Hematopoietic multipotent progenitor cell (in vitro differentiated cells): ENCODE results near the gene KRT77. TPM values are rescaled to one million over a fixed set of nuclear protein-coding genes. Genes with fewer than 3 reads are reported as not detected.

Experiments used
- DNase-seq, 3 donors: peaks; one replicate each; pipeline ENCODE4 v3.0.0-alpha.2; 2011 to 2015; ENCODE audit warnings: low read depth in 2 of 3, low spot score in 2 of 3
- total RNA-seq: library from RNA; depleted of rRNA; stranded (reverse); fragments of >200 nt; gene quantifications from one replicate; pipeline ENCODE4 v1.2.3, GENCODE V29; 2012

Gene KRT77
- total RNA-seq, 1 donor = not detected

GRCh38 chr12:52694151-52694550, 9.2 kb downstream of the KRT77 start:
- DNase-seq = no peak

DNA sequence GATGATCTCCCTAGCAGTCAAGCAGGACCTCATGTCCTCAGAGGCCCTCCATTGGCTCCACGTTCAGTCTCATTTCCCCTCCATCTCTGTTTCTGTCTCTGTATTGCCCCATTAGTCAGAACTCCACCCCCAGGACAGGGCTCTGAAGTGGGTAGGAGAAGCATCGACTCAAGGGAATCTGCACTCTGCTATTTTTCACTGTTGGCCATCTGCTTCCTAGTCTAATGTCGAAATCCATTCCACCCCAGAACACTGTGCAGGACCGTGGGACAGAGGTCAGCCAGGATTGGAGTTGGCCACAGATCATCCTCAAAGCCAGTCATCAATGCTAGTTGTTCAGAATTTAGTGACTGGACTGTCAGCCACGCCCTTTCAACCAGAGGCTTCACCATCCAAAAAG, 10.1 kb downstream of the KRT77 start:
- DNase-seq = no peak

GRCh38 chr12:52692254-52692653, 11.1 kb downstream of the KRT77 start:
- DNase-seq = no peak

- no peak for DNase-seq
Measured at GRCh38 chr12:52691841-52692150, 11.5 kb downstream of the KRT77 start.

DNA sequence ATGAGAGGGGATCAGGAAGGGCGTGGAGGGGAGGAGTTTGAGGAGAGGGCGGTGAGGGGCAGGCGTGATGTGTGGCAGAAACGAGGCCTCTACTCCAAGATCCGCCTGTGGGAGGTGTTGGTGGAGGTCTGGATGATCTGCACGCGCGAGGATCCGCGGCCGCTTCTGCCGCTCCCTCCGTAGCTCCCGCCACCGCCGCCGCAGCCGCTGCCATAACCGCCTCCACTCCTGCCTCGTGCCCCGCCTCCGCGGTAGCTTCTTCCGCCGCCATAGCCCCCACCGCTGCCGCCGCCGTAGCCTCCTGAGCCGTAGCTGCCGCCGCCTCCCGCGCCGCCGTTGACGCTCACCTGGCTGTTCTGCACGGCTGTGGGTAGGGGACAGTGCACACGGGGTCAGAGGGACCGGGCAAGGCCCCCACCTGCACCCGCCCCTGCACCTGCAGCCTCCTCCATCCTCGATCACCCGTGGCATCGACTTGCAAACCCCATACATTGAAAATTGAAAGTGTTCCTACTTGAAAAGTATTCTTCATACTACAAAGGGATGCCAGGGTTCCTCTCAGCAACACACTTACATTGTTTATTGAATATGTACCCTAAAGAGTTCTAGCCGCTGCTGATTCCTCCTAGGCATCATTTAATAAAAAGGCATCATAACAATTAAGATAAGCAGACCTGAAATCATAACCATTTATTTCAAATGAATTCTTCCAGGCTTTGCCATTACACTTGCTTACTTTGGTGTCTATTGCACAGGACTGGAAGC, 12.1 kb downstream of the KRT77 start:
- DNase-seq = peak in 1 of 3 donors; percentile 38

GRCh38 chr12:52690351-52691075, 12.8 kb downstream of the KRT77 start:
- DNase-seq = no peak

DNA sequence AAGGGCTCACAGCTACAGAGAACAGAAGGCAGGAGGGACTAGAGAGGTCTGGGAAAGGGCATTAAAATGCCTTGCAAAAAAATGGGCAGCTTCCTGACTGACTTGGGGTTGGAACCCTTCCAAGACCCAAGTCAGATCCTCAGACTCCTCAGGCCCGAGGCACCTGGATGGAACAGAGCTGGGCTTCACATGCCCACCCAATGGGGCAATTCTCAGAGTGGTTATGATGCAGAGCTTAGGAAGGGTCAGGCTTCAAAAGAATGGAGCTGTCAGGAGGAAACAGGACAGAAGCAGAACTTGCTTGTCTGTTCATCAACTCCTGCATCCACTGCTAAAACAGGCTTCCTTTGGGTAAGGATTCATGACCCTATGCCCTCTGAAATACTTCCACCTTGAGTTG, 13.4 kb downstream of the KRT77 start:
- no peak for DNase-seq

DNA sequence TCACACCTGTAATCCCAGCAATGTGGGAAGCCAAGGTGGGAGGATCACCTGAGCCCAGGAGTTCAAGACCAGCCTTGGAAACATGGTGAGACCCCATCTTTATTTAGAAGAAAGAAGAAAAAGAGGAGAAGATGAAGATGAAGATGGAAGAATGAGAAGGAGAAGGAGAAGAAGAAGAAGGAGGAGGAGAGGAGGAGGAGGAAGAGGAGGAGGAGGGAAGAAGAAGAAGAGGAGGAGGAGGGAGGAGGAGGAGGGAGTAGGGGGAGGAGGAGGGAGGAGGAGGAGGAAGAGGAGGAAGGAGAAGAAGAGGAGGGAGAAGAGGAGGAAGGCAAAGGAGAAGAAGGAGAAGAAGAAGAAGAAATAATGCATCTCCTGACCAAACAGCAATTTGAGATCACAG, 14.1 kb downstream of the KRT77 start:
- no peak for DNase-seq

GRCh38 chr12:52688481-52688880, 14.8 kb downstream of the KRT77 start:
- DNase-seq = no peak

- no peak for DNase-seq
Measured at GRCh38 chr12:52687497-52688385, 15.6 kb downstream of the KRT77 start.

DNA sequence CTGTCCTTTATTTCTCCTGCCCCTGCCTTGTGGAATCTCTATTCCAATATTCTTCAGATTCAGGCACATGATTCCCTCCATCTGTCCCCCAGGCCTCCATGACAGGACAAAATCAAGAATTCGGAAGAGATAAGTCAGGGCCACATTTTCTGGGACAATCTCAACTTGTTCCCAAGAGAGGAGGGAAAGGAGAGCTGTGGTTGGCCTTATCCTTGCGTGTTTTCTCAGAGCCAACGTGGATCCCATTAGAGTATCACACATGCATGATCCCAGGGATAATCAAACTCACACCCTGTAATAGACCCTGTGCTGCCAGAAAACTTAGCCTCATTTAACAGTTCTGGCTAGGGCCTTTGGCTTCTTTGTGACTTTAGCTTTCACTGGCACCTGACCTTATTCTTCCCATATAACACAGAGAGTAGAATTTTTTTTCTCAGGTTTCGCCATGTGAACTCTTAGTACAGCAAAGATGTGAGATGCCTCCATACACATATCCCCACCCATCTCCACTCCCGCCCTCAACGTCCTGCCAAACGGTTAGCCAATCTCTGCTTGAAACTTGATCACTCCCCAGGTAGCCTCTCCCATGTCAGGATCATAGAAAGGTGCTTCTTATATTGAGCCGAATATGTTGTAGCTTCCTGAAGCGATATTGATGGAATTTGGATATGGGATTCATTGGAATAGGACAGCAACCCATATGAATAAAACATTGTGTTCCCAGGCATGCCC, 16.4 kb downstream of the KRT77 start:
- DNase-seq = no peak

DNA sequence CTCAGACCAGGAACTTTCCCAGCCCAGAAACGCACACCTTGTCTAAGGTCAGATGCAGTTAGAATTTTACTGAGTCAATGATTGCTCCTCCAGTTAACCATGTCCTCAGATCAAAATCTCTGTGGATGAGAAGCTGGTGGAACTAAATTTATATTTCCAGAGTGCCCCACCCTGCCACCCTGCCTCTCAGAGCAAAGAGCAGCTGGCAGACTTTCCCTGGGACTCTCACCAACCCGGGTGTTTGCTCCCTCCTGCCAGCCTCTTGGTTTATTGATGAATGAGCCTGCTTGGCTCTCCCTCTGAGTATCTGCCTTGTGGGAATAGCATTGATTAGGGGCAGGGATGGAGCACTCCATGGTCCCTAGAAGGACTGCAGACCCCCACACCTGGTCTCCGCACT, 17.3 kb downstream of the KRT77 start:
- DNase-seq = no peak

GRCh38 chr12:52685406-52685890, 17.9 kb downstream of the KRT77 start:
- DNase-seq = no peak

DNA sequence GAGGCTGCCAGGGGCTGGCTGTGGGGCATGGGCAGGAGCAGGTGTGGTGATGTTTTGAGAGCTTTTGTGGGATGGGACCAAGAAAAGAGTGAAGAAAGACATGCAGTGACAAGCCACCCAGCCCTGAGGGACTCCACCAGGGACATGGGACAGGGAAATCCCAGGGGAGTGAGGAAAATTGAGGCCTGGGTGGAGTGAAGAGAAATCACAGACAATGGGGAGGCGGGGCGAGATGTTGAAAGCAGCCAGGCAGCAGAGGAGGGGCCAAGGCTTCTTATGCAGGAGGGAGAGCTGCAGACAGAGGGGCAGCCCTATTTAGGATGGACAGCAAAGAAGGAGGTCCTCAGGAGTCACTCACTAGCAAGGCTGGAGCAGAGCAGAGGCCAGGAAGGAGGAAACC, 18.9 kb downstream of the KRT77 start:
- DNase-seq = no peak

GRCh38 chr12:52683575-52684300, 19.6 kb downstream of the KRT77 start:
- DNase-seq = no peak

GRCh38 chr12:52682938-52683574, 20.3 kb downstream of the KRT77 start:
- no peak for DNase-seq

DNA sequence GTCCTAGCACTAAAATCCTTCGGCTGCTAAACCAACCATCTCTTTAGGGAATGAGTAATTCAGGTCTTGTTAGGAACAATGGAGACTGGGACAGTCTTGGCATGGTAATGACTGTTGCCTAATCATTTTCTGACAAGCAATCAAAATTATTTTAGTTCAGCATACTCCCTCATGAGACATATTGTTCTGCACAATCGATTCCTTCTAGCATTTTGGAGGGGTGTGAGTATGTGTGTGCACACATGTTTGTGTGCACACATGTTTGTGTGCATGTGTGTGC, 21.0 kb downstream of the KRT77 start:
- no peak for DNase-seq

- DNase-seq = peak in 1 of 3 donors; percentile 52
Measured at GRCh38 chr12:52681526-52682380, 21.6 kb downstream of the KRT77 start.

DNA sequence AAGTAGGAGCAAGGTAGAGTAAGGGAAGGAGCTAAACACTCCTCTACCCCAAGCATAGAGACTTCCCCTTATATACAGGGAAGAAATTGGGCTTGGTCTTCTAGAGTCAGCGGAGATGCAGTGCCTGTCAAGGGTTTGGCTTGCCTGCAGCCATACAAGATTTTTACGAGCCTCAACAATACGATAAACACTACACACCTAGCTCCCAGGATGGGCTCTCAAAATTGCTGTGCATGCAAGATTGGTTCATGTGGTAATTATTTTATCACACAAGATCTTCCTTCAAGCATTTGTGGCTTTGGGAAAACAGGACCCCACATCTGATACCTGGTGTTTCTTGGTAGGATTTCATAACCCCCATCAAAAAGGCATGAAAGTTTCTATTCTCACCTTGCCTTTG, 23.0 kb downstream of the KRT77 start, which contains the start of gene KRT1:
KRT1 (minus strand) TSS at position 45 of the 400 bp plus-strand sequence. CDS start 59 bp downstream, outside the sequence.
- no peak for DNase-seq
